Fibroblast of skin of right biceps (primary cell): ENCODE results near the gene PDIA6.

Source experiments
- DNase-seq: peaks from one replicate; pipeline ENCODE4 v3.0.0-alpha.2; 2013

PDIA6 gene

GRCh38 chr2:10779776-10780490, 32.7 kb downstream of the PDIA6 start:
- no peak for DNase-seq

- DNase-seq: no peak
Observed at GRCh38 chr2:10778724-10779115, 33.9 kb downstream of the PDIA6 start.

GRCh38 chr2:10777842-10778723, 34.5 kb downstream of the PDIA6 start:
- DNase-seq: no peak

- DNase-seq: no peak
Observed at GRCh38 chr2:10777111-10777841, 35.3 kb downstream of the PDIA6 start.

- no peak for DNase-seq
Observed at GRCh38 chr2:10776231-10776977, 36.2 kb downstream of the PDIA6 start.

- no peak for DNase-seq
Observed at GRCh38 chr2:10775831-10776230, 36.8 kb downstream of the PDIA6 start.

GRCh38 chr2:10775021-10775780, 37.4 kb downstream of the PDIA6 start:
- DNase-seq: no peak

- DNase-seq: no peak
Observed at GRCh38 chr2:10774394-10774793, 38.2 kb downstream of the PDIA6 start.

- DNase-seq: no peak
Observed at GRCh38 chr2:10773821-10774341, 38.7 kb downstream of the PDIA6 start.

- no peak for DNase-seq
Observed at GRCh38 chr2:10772868-10773215, 39.7 kb downstream of the PDIA6 start.

- DNase-seq: no peak
Observed at GRCh38 chr2:10772201-10772867, 40.3 kb downstream of the PDIA6 start.

GRCh38 chr2:10771786-10772185, 40.8 kb downstream of the PDIA6 start:
- DNase-seq: no peak

- DNase-seq: no peak
Observed at GRCh38 chr2:10770956-10771750, 41.4 kb downstream of the PDIA6 start.

- no peak for DNase-seq
Observed at GRCh38 chr2:10768063-10768507, 44.5 kb downstream of the PDIA6 start.

GRCh38 chr2:10765914-10766313, 46.7 kb downstream of the PDIA6 start:
- no peak for DNase-seq

GRCh38 chr2:10765461-10765860, 47.1 kb downstream of the PDIA6 start:
- no peak for DNase-seq

GRCh38 chr2:10764896-10765295, 47.7 kb downstream of the PDIA6 start:
- no peak for DNase-seq

GRCh38 chr2:10764096-10764785, 48.3 kb downstream of the PDIA6 start:
- no peak for DNase-seq

- DNase-seq: no peak
Observed at GRCh38 chr2:10763461-10763800, 49.2 kb downstream of the PDIA6 start.
